Fibroblast of skin of right biceps (primary cell): ENCODE measurements around the gene SNX20.

Experiments used
- DNase-seq: peaks from one replicate; pipeline ENCODE4 v3.0.0-alpha.2; 2013

Gene SNX20, protein sequence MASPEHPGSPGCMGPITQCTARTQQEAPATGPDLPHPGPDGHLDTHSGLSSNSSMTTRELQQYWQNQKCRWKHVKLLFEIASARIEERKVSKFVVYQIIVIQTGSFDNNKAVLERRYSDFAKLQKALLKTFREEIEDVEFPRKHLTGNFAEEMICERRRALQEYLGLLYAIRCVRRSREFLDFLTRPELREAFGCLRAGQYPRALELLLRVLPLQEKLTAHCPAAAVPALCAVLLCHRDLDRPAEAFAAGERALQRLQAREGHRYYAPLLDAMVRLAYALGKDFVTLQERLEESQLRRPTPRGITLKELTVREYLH

GRCh38 chr16:50681021-50681885 lies at the start of gene SNX20:
TSS of gene SNX20 (minus strand) at chr16:50681312. CDS start at chr16:50677526, 3,786 bp downstream.
- no peak for DNase-seq

DNA sequence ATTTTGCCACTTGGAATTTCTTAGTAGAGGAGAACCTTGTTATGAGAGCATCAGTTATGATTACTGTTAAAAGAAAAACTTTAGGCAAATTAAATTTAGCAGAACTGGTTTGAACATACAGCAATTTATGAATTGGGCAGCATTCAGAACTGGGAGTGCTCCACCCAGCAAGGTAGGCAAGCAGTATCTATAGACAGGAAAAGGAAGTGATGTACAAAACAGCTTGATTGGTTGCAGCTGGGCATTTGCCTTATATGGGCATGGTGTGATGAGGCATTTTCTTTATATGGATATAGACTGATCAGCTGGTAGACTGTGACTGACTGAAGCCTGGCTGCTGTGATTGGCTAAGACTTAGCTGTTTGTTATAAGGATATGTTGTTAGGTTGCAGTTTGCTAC lies 43.2 kb upstream of the SNX20 start:
- no peak for DNase-seq

DNA sequence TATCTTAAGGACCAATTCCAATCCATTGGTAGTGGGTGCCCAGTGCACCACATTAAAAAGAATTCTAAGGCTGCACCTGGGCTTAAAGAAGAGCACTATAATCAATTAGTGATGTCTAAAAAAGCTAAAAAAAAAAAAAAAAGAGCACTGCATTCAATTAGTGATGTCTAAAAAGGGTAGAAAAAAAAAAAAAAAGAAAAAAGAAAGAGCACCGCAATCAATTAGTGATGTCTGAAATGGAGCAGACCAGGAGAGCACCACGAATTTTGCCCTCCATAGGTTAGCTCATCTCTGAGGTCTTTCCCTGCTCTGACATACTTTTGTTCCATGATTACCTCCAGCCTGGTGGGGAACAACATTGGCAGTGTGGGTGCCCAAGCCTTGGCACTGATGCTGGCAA lies 41.8 kb upstream of the SNX20 start:
- DNase-seq = no peak

GRCh38 chr16:50722405-50722737 lies 41.3 kb upstream of the SNX20 start:
- DNase-seq = no peak

GRCh38 chr16:50721549-50722404 lies 40.7 kb upstream of the SNX20 start:
- DNase-seq = no peak

- DNase-seq = no peak
Measured at GRCh38 chr16:50719401-50720337, 38.6 kb upstream of the SNX20 start.

DNA sequence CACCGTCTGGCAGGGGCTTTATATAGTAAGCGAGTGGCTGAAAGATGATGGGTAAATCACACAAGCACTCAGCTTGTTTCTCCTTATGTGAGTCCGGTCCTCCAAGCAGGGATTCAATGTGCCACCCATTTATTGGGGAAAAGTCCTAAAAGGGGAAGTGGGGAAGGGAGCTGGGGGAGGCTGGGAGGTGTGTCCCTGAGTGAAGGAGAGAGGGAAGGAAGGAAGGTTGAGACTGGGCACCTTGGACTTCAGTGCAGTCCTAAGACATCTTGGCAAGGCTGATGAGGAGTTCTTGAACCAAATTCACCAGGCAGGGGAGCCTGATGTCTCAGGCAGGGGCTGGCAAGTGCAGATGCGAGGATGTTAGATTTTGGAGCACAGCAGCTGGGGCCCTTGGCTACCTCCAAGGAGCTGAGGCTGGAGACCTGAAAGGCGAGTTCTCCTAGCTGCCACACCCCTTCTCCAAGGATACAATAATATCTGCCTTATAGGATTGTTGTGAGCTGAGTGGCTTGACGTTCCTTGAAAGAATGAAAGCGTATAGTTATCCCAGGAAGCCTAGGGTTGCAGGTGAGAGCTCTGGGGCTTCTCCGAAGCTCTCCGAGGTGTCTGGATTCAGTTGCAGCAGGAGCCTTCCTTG lies 37.8 kb upstream of the SNX20 start:
- no peak for DNase-seq

GRCh38 chr16:50718061-50718760 lies 37.1 kb upstream of the SNX20 start:
- DNase-seq = peak; percentile 65

- no peak for DNase-seq
Measured at GRCh38 chr16:50717494-50717893, 36.4 kb upstream of the SNX20 start.

DNA sequence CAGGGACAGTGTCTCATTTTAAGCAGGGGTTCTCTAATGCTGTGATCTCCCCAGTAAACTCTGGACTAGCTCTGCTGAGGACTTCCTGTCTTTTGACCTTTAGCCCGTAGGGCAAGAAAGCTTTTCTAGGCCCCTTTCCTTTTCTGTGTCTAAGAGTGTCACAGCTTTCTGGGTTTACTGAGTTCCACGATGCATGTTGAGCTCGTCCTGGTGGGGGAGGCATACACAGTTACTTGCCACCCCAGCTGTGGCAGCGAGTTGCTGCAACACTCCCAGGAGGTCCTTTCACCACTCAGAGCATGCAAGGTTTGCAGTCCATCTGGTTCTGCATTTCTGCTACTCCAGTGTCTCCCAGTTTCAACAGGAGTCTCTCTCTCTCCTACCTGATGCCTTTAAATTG lies 36.0 kb upstream of the SNX20 start:
- DNase-seq = no peak

DNA sequence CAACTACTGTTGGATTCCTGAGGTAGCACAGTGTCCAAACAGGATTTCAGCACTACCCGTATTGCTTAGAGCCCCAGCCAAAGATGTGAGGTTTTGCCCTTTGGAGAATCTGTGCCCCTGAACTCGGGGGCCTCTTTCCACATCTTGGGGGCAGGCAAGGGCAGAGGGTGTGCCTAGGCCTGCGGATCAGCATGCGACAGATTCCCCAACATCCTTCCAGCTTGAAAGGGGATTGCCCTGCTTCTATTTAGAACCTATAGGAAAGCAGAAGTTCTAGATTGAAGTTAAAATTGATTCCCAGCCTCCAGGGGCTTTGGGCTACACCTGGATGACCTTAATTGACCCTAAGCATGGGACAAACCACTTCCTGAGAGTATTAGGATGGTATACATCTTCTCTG lies 31.8 kb upstream of the SNX20 start:
- DNase-seq = no peak

- DNase-seq = peak; percentile 44
Measured at GRCh38 chr16:50712560-50712898, 31.4 kb upstream of the SNX20 start.

GRCh38 chr16:50711862-50712559 lies 30.9 kb upstream of the SNX20 start:
- DNase-seq = no peak

DNA sequence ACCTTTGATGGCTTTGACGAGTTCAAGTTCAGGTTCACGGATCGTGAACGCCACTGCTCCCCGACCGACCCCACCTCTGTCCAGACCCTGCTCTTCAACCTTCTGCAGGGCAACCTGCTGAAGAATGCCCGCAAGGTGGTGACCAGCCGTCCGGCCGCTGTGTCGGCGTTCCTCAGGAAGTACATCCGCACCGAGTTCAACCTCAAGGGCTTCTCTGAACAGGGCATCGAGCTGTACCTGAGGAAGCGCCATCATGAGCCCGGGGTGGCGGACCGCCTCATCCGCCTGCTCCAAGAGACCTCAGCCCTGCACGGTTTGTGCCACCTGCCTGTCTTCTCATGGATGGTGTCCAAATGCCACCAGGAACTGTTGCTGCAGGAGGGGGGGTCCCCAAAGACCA lies 29.9 kb upstream of the SNX20 start:
- DNase-seq = no peak

DNA sequence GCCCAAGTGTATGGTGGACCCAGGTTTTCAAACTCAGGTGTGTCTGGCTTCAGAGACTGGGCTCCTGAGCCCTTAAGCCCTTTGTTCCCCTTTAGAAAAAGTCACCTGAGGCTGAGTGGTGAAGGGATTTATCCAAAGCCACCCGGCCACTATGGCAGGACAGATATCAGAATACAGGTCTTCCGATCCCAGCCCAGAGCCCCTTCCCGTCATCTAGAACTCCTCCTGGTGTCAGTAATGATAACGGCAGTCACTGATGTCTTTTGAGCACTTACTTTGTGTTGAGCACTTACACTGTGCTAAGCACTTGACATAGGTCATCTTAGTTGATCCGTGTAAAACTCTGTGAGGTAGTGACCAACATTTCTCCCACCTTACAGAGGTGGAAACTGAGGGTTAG lies 28.9 kb upstream of the SNX20 start:
- no peak for DNase-seq

GRCh38 chr16:50709061-50709684 lies 28.1 kb upstream of the SNX20 start:
- DNase-seq = no peak

GRCh38 chr16:50708373-50709060 lies 27.4 kb upstream of the SNX20 start:
- DNase-seq = no peak

GRCh38 chr16:50706250-50706649 lies 25.1 kb upstream of the SNX20 start:
- DNase-seq = no peak

- no peak for DNase-seq
Measured at GRCh38 chr16:50705436-50706110, 24.5 kb upstream of the SNX20 start.
